GM18526 (cell line): ENCODE results near the gene GTF3C2.
A peak's percentile ranks its signal among the peaks of the same experiment; 100 is the strongest.

Experiments used
- POLR2A ChIP-seq: IDR thresholded peaks from 3 replicates; pipeline ENCODE4 v1.6.1; 2011; ENCODE audit not compliant: insufficient read length; ENCODE audit errors: extremely low read depth

Gene GTF3C2, protein sequence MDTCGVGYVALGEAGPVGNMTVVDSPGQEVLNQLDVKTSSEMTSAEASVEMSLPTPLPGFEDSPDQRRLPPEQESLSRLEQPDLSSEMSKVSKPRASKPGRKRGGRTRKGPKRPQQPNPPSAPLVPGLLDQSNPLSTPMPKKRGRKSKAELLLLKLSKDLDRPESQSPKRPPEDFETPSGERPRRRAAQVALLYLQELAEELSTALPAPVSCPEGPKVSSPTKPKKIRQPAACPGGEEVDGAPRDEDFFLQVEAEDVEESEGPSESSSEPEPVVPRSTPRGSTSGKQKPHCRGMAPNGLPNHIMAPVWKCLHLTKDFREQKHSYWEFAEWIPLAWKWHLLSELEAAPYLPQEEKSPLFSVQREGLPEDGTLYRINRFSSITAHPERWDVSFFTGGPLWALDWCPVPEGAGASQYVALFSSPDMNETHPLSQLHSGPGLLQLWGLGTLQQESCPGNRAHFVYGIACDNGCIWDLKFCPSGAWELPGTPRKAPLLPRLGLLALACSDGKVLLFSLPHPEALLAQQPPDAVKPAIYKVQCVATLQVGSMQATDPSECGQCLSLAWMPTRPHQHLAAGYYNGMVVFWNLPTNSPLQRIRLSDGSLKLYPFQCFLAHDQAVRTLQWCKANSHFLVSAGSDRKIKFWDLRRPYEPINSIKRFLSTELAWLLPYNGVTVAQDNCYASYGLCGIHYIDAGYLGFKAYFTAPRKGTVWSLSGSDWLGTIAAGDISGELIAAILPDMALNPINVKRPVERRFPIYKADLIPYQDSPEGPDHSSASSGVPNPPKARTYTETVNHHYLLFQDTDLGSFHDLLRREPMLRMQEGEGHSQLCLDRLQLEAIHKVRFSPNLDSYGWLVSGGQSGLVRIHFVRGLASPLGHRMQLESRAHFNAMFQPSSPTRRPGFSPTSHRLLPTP

GRCh38 chr2:27356382-27357181 lies at the start of gene GTF3C2:
Gene GTF3C2, minus strand, starts transcription at chr2:27356764. Its CDS starts 13,210 bp downstream, at chr2:27343554.
- TF ChIP-seq POLR2A: peak; percentile 56

- TF ChIP-seq POLR2A: no peak
Measured at GRCh38 chr2:27400348-27401135, 44.0 kb upstream of the GTF3C2 start.

DNA sequence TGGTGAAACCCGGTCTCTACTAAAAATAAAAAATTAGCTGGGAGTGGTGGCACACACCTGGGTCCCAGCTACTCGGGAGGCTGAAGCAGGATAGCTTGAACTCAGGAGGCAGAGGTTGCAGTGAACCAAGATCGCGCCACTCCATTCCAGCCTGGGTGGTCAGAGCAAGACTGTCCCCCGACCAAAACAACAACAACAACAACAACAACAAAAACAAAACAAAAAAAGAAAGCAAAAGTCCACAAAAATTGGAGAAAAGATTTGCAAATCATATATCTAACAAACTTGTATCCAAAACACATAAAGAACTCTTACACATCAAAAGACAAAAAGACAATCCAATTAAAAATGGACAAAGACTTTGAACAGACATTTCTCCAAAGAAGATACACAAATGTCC lies 42.4 kb upstream of the GTF3C2 start:
- no peak for TF ChIP-seq POLR2A

GRCh38 chr2:27393225-27393624 lies 36.7 kb upstream of the GTF3C2 start:
- TF ChIP-seq POLR2A: no peak

- TF ChIP-seq POLR2A: no peak
Measured at GRCh38 chr2:27390822-27391679, 34.5 kb upstream of the GTF3C2 start.

DNA sequence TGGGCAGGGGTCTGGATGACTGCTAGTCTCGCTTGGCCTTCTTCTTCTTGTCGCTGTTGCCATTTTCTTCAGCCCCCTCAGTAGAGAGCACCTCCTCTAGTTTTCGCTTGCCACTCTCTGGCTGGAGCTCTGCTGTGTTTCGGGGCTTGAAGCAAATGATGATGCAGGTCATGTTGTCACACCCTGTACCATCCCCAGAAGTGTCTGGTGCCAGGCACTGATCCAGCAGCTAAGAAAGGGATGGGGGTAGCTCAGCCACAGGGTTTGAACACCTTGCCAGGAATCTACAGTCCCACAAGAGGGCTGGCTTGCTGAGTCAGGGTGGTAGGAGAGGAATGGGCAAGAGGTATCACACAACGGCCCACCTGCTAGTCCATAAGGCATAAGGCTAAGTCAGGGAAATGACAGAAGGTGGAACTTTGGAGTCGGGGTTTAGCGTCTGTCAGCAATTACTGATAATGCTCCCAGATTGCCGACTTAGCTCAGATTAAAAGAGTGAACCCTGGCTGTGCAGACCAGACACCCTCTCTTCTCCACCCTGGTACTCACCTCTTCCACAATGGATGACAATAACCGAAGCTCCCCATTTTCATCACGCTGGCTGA lies 25.1 kb upstream of the GTF3C2 start:
- TF ChIP-seq POLR2A: no peak

DNA sequence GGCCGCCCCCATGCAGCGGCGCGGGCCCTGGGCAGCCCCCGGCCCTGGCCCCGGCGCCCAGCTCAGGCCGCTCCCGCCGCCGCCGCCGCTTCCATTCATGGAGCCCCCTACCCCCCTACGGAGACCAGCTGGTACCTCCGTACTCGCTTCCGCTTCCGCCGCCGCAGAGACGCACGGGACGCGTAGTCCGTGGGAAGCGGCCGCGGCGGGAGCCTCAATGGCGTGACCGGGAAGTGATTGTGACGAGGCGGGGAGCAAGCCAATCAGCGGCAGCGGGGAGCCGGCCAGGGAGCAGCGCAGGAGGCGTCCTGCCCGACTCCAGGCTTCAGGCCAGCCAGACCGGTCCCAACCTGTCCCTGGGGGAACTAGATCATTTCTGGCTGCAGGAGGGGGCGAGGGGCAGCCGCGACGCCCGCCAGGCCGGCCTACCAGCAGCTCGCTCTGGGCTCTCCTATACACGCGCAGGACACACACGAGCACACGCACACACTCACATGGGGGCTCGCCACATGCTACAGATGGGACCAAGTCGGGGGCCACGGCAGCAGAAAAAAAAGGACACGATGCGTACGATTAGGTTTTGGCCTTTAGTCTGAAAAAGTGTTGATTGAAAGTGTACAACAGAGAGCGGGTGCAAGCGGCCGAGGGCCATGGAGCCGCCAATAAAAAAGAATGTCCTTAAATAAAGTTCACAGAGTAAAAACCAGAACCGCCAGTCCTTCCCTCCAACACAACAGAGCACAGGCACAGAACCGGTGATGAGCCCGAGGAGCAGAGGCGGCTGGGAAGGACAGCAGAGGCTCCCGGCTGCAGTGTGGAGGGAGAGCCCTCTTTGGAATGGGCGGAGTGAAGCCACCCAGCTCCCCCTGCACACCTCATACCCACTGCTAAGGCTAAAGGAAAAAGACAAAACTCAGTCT lies 24.3 kb upstream of the GTF3C2 start, which contains the start of gene ZNF513:
TSS of gene ZNF513 (minus strand) at position 109 of the 920 bp plus-strand sequence. CDS start 208 bp downstream, outside the sequence.
- TF ChIP-seq POLR2A: peak; percentile 60

DNA sequence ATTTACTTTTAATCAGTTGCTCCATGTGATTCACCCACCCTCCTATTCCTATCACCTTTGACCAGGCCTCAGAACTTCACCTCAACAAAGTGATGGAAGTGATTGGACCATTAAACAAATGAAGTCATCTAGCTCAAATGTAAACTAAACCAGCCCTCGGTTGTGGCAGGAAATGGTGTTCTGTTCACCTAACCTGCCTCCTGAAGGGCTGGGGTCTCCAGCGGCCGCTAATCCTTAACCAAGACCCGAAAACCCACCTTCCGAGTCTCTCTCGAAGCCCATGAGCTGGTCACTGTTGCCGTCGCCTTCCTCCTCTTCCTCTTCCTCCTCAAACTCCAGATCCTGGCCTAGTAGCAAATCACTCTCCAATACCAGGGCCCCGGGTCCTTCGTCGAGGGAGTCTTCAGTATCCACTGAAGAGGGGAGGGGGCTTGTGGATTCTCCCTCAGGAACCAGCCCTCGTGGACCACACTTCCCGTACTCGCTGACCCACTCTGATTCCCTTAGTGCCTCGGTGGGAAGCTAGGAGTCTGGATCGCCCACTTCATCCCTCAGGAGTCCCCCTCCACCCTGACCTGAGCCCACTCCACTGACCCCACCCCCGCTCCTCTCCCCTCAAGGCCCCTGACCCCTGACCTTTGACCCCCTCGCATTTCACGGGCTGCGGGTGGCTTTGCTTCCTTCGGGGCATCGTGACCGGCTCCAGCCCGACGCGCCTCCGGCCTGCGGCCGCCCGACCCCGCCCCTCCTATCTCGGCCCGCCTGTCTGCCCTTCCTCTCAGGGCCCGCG lies 23.5 kb upstream of the GTF3C2 start:
- TF ChIP-seq POLR2A: no peak

DNA sequence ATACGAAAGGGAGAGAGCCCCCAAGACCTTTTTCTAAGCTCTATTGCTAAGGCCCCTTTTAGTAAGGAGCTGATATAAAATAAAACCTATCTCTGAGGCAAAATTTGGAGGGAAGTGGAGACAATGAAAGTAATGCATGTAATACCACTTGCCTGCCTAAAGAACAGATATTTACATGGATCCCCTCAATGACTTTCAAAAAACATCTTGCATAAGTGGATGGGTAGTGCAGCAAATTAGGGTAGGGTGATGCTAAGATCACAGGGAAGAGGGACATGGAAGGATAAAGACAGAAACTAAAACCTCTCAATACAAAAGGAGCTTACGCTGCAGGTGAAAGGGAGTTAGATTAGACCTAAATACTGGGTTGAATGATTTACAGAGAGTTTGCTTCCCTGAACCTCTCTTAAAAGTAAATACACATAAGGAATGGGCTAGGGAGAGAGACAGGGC lies 22.8 kb upstream of the GTF3C2 start:
- TF ChIP-seq POLR2A: no peak

DNA sequence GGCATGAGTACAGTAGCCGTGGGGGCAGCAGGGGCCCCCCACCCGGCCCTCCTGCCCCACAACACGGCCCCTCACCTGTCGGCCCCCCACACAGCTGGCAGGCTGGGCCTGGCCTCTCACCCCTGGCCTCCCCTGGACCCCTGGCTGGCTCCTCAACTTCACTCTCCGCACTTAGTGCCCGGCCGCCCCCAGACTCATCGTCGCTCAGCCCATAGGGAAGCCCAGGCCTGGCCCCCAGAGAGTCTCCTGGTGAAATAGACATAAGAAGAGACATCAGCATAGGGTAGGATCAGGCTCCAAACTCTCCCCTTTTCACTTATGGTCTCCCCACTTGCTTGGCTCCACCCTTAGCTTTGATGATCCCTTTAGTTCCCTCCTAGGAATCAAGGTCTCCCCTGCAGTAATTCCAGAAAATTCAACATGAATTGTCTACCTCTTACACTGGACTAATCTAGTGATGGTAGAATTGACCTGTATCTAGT lies 22.3 kb upstream of the GTF3C2 start:
- no peak for TF ChIP-seq POLR2A

- no peak for TF ChIP-seq POLR2A
Measured at GRCh38 chr2:27378096-27378808, 21.7 kb upstream of the GTF3C2 start.
